Left cardiac atrium (tissue), 4 donors: Measurements from ENCODE around the gene KCNIP3. TPM values are rescaled to one million over a fixed set of nuclear protein-coding genes. Genes with fewer than 3 reads are reported as not detected.

Experiments
- ATAC-seq, 2 donors: fragments of 200-7000 bp; cut with Tn5 transposase; one replicate each; pipeline ENCODE4 v1.9.1; 2020; ENCODE audit warnings: mild to moderate bottlenecking in 2 of 2, moderate library complexity in 2 of 2
- DNase-seq: peaks from one replicate; pipeline ENCODE4 v3.0.0-alpha.2; 2020
- intact Hi-C, 2 donors: fragments of 100-400 bp; cut with DNase I; formaldehyde crosslinking; loops; one replicate each; pipeline versions ENCODE4 v1.14.1 to v1.15.1; 2022 to 2023
- total RNA-seq, 2 donors: library from RNA; stranded (reverse); fragmentation: NEBNext Ultra II Directional; extraction: Animal tissue kit (Norgen Biotek cat#: 25700); gene quantifications; one replicate each; pipeline ENCODE4 v1.2.1, GENCODE V29; 2021
- donor health status: DM: no; HTN: yes; CAD: no.
- donor health status: DM: no; HTN: yes; CAD: no; lungs with severe emphysema.
- donor health status: DM: yes; HTN: yes; CAD: no.
- donor health status: Dilated cardiomyopathy.

The KCNIP3 gene
- total RNA-seq, 2 donors from 2014 or later = 2.6 to 4.1 TPM

GRCh38 chr2:95308426-95308990 is 11.4 kb downstream of the KCNIP3 start:
- intact Hi-C loops = no loop called here
- DNase-seq (no peak), ATAC-seq (no peak)

GRCh38 chr2:95309599-95309998 is 12.5 kb downstream of the KCNIP3 start:
- ATAC-seq (no peak), DNase-seq (no peak)
- intact Hi-C loops = no loop called here

GRCh38 chr2:95310216-95310615 is 13.1 kb downstream of the KCNIP3 start:
- ATAC-seq (no peak), DNase-seq (no peak)
- intact Hi-C loops = loop anchor here (10.0 kb wide), 1 partner anchor 115 kb away; no protein-coding TSS in a partner anchor

GRCh38 chr2:95310651-95311050 is 13.5 kb downstream of the KCNIP3 start:
- ATAC-seq (no peak), DNase-seq (no peak)
- intact Hi-C loops = loop anchor here (10.0 kb wide), 1 partner anchor 116 kb away; no protein-coding TSS in a partner anchor

GRCh38 chr2:95311815-95312542 is 14.8 kb downstream of the KCNIP3 start:
- intact Hi-C loops = loop anchor here (10.0 kb wide), 1 partner anchor 117 kb away; no protein-coding TSS in a partner anchor
- DNase-seq = no peak
- no peak for ATAC-seq

GRCh38 chr2:95312543-95313201 is 15.5 kb downstream of the KCNIP3 start:
- no peak for ATAC-seq
- DNase-seq = no peak
- intact Hi-C loops = loop anchor here (10.0 kb wide), 1 partner anchor 118 kb away; no protein-coding TSS in a partner anchor

- intact Hi-C loops = loop anchor here (10.0 kb wide), 1 partner anchor 119 kb away; no protein-coding TSS in a partner anchor
Measured at GRCh38 chr2:95313296-95314131, 16.4 kb downstream of the KCNIP3 start.

GRCh38 chr2:95314598-95314963 is 17.4 kb downstream of the KCNIP3 start:
- DNase-seq = no peak
- intact Hi-C loops = loop anchor here (10.0 kb wide), 1 partner anchor 120 kb away; no protein-coding TSS in a partner anchor
- no peak for ATAC-seq

More at GRCh38 chr2:95313296-95314131, 16.4 kb downstream of the KCNIP3 start:
- DNase-seq (no peak), ATAC-seq (no peak)

- intact Hi-C loops = loop anchor here (10.0 kb wide), 1 partner anchor 120 kb away; no protein-coding TSS in a partner anchor
- peak in 1 of 2 donors; percentile 35 for ATAC-seq
- DNase-seq = no peak
Measured at GRCh38 chr2:95314964-95315611, 17.9 kb downstream of the KCNIP3 start.

- ATAC-seq = no peak
- intact Hi-C loops = loop anchor here (10.0 kb wide), 1 partner anchor 121 kb away; no protein-coding TSS in a partner anchor
- no peak for DNase-seq
Measured at GRCh38 chr2:95315801-95316411, 18.8 kb downstream of the KCNIP3 start.

- DNase-seq (no peak), ATAC-seq (no peak)
- intact Hi-C loops = loop anchor here (10.0 kb wide), 1 partner anchor 122 kb away; no protein-coding TSS in a partner anchor
Measured at GRCh38 chr2:95316466-95317122, 19.4 kb downstream of the KCNIP3 start.

- intact Hi-C loops = loop anchor here (10.0 kb wide), 1 partner anchor 122 kb away; no protein-coding TSS in a partner anchor
- ATAC-seq (no peak), DNase-seq (no peak)
Measured at GRCh38 chr2:95317123-95317500, 20.0 kb downstream of the KCNIP3 start.

GRCh38 chr2:95317665-95318425 is 20.7 kb downstream of the KCNIP3 start:
- ATAC-seq (no peak), DNase-seq (no peak)
- intact Hi-C loops = loop anchor here (10.0 kb wide), 1 partner anchor 123 kb away; no protein-coding TSS in a partner anchor

- intact Hi-C loops = loop anchor here (10.0 kb wide), 1 partner anchor 124 kb away; no protein-coding TSS in a partner anchor
- ATAC-seq = no peak
- DNase-seq = no peak
Measured at GRCh38 chr2:95318431-95319220, 21.5 kb downstream of the KCNIP3 start.

GRCh38 chr2:95319481-95320343 is 22.6 kb downstream of the KCNIP3 start:
- DNase-seq (no peak), ATAC-seq (no peak)
- intact Hi-C loops = loop anchor here (10.0 kb wide), 1 partner anchor 125 kb away; no protein-coding TSS in a partner anchor
